BJ (cell line): ENCODE results near the gene CLDN34. TPM values are rescaled to one million over a fixed set of nuclear protein-coding genes. Genes with fewer than 3 reads are reported as not detected.

Source experiments
- CTCF ChIA-PET: fragments of 350-600 bp; formaldehyde crosslinking; extraction: SDS; loops from one replicate; lab custom pipeline; 2021; ENCODE audit warnings: antibody characterized with exemption, inconsistent platforms; lab: Yijun Ruan, JAX
- POLR2A ChIA-PET: fragments of 300-600 bp; sonication (Branson Sonifier 250); formaldehyde crosslinking; extraction: SDS; loops from one replicate; lab custom pipeline; 2021; ENCODE audit warnings: antibody characterized with exemption; lab: Charles Lee
- DNase-seq: peaks from one replicate; pipeline ENCODE4 v3.0.0-alpha.2; 2011; ENCODE audit warnings: low read depth
- H3K27me3 ChIP-seq: 2 replicates; pipeline ENCODE4 v1.6.0; 2011; ENCODE audit warnings: low read length; ENCODE audit not compliant: control insufficient read depth, insufficient read depth
- H3K36me3 ChIP-seq: 2 replicates; pipeline ENCODE4 v1.5.1; 2011; ENCODE audit warnings: low read length; ENCODE audit not compliant: control insufficient read depth, insufficient read depth
- H3K4me3 ChIP-seq: 2 replicates; pipeline ENCODE4 v1.5.1; 2011; ENCODE audit warnings: low read depth, mild to moderate bottlenecking, control low read depth, low read length
- polyA plus RNA-seq: library from polyadenylated mRNA; depleted of rRNA; stranded (reverse); fragments of >200 nt; gene quantifications from 2 replicates; pipeline ENCODE4 v1.2.3, GENCODE V29; 2011
- TF ChIP-seq, protein P1 (sequence below): IDR thresholded peaks from 2 replicates; pipeline ENCODE4 v1.5.1; 2011; ENCODE audit warnings: low read depth, mild to moderate bottlenecking, control low read depth, inconsistent platforms, low read length, moderate library complexity; ENCODE audit not compliant: insufficient read depth

Gene CLDN34
- polyA plus RNA-seq, 1 experiment, result not detected

DNA sequence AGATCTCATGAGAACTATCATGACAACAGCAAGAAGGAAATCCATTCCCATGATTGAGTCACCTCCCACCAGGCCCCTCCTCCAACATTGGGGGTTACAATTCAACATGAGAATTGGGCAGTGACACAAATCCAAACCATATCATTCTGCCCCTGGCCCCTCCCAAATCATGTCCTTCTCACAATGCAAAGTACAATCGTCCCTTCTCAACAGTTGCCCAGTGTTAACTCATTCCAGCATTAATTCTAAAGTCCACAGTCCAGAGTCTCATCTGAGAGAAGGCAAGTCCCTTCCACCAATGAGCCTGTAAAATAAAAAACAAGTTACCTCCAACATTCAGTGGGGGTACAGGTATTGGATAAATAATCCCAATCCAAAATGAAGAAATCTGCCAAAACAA lies 14.9 kb upstream of the CLDN34 start:
- H3K36me3 ChIP-seq, result no peaks in the 10 kb centered on the region
- POLR2A ChIA-PET, result no interaction called here
- no peaks in the 10 kb centered on the region for H3K27me3 ChIP-seq
- TF ChIP-seq, protein P1, sequence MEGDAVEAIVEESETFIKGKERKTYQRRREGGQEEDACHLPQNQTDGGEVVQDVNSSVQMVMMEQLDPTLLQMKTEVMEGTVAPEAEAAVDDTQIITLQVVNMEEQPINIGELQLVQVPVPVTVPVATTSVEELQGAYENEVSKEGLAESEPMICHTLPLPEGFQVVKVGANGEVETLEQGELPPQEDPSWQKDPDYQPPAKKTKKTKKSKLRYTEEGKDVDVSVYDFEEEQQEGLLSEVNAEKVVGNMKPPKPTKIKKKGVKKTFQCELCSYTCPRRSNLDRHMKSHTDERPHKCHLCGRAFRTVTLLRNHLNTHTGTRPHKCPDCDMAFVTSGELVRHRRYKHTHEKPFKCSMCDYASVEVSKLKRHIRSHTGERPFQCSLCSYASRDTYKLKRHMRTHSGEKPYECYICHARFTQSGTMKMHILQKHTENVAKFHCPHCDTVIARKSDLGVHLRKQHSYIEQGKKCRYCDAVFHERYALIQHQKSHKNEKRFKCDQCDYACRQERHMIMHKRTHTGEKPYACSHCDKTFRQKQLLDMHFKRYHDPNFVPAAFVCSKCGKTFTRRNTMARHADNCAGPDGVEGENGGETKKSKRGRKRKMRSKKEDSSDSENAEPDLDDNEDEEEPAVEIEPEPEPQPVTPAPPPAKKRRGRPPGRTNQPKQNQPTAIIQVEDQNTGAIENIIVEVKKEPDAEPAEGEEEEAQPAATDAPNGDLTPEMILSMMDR, result no peak
- CTCF ChIA-PET, result no interaction called here
- no peak overlapping the region for H3K4me3 ChIP-seq
- no peak for DNase-seq

DNA sequence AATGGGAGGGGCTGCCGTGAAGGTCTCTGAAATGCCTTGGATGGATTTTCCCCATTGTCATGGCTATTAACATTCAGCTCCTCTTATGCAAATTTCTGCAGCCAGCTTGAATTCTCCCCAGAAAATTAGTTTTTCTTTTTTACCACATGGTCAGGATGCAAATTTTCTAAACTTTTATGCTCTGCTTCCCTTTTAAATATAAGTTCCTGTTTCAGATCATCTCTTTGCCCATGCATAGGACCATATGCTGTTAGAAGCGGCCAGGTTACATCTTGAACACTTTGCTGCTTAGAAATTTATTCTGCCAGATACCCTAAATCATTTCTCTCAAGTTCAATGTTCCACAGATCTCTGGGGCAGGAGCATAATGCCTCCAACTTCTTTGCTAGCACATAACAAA lies 13.8 kb upstream of the CLDN34 start:
- POLR2A ChIA-PET, result no interaction called here

DNA sequence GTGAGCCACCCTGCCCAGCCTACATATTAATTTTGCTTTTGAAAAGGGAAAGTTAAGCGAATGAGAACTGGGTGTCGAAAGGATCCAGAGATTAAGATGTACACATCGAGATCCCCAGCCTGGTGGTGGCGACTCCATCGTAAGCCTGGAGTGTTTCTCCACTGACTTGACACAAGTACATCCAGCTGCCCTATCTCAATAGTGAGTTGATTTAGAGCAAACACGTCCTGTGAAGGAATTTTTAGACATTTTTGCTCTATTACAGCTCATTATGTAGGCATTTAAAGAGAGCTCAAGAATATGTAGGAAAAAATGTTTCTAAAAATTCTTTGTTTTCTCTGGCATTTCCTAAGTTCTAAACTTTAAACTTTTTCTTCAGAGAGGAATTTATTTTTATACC lies 11.7 kb upstream of the CLDN34 start:
- ChIA-PET POLR2A (no interaction called here), CTCF (interaction anchor here (0.7 to 1.1 kb wide), 3 partner anchors 9 to 76 kb away, joined by 3 read pairs; no protein-coding TSS in a partner anchor)
- Histone ChIP-seq H3K36me3 (no peaks in the 10 kb centered on the region), H3K4me3 (no peak overlapping the region), H3K27me3 (no peaks in the 10 kb centered on the region)
- TF ChIP-seq, protein P1, result no peak
- DNase-seq, result peak; percentile 19

More for the DNA sequence above, 13.8 kb upstream of the CLDN34 start:
- TF ChIP-seq, protein P1, result no peak
- no peak overlapping the region for H3K4me3 ChIP-seq
- no peaks in the 10 kb centered on the region for H3K36me3 ChIP-seq
- H3K27me3 ChIP-seq, result no peaks in the 10 kb centered on the region
- CTCF ChIA-PET, result interaction anchor here (0.9 kb wide), 1 partner anchor 16 kb away, joined by 4 read pairs; no protein-coding TSS in a partner anchor
- DNase-seq, result no peak

DNA sequence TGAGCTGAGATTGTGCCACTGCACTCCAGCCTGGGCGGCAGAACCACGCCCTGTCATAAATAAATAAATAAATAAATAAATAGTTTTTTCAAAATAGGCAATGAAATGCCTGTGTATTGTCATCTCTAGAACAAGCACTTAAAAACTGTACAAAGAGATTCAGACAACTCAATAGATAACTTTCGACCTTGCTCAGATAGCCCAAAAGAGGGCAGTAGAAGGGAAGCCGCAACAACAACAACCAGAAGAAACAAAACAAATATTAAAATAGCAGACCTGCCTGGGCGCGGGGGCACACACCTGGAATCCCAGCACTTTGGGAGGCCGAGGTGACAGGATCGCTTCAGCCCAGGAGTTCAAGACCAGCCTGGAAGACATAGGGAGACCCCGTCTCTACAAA lies 9.4 kb upstream of the CLDN34 start:
- no peak overlapping the region for H3K4me3 ChIP-seq
- CTCF ChIA-PET, result interaction anchor here (1.5 kb wide), 1 partner anchor 162 kb away, joined by 4 read pairs; no protein-coding TSS in a partner anchor
- no peak for DNase-seq
- POLR2A ChIA-PET, result no interaction called here
- H3K27me3 ChIP-seq, result no peaks in the 10 kb centered on the region
- no peaks in the 10 kb centered on the region for H3K36me3 ChIP-seq
- TF ChIP-seq, protein P1, result no peak

DNA sequence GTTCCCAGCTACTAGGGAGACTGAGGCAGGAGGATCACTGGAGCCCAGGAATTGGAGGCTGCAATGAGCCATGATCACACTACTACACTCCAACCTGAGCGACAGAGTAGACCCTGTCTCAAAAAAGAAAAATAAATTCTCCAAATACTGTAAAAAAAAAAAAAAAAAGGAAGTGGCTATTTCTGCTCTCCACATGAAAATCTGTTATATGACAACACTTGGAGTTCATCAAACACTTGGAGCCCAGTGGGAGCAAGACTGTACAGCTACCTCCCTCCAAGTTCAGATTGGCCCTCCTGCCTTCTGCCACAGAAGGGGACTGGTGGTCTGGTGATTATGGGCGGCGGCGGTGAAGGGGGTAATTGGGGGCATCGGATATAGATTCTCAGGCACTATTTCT lies 9.0 kb upstream of the CLDN34 start:
- Histone ChIP-seq H3K36me3 (no peaks in the 10 kb centered on the region), H3K27me3 (no peaks in the 10 kb centered on the region), H3K4me3 (no peak overlapping the region)
- no peak for DNase-seq
- ChIA-PET CTCF (interaction anchor here (0.7 to 1.5 kb wide), 2 partner anchors 66 to 161 kb away, joined by 3 to 4 read pairs; no protein-coding TSS in a partner anchor), POLR2A (no interaction called here)
- TF ChIP-seq, protein P1, result no peak
